C4-2B (cell line): ENCODE data around the gene TRPC6.

Experiments used
- CTCF ChIP-seq: fragments of 450-650 bp; conservative IDR thresholded peaks from 2 replicates; pipeline ENCODE4 v1.5.1; 2017; ENCODE audit warnings: mild to moderate bottlenecking
- ZFX ChIP-seq: fragments of 450-650 bp; IDR thresholded peaks from 2 replicates; pipeline ENCODE4 v1.6.1; 2017

GRCh38 chr11:101434026-101434643, 149.7 kb downstream of the TRPC6 start:
- TF ChIP-seq CTCF (no peak), ZFX (no peak)
